Measurements from ENCODE around the gene PTPN12. TPM values are rescaled to one million over a fixed set of nuclear protein-coding genes. Genes with fewer than 3 reads are reported as not detected.

PTPN12 gene
- total and polyA plus RNA-seq, 2 donors (not counting 1 experiment from before 2014, with no cell fraction given), result 18.0 to 78.8 TPM

DNA sequence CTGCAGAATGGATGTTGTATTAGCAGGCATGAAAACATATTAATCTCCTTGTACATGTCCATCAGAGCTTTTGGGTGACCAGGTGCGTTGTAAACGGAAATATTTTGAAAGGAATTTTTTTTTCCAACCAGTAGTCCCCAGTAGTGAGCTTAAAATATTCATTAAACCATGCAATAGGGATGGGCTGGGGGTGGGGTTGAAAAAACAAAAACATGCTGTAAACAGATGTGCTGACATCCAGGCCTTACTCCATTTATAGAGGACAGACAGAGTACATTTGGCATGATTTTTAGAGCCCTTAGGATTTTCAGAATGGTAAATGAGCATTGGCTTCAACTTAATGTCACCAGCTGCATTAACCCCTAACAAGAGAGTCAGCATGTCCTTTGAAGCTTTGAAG lies 50.2 kb downstream of the PTPN12 start:
- no peaks in the 10 kb centered on the region for H3K79me2 ChIP-seq (ENCODE audit: control insufficient read depth, insufficient read depth, low read length)
- H3K4me2 ChIP-seq (replicated peaks; ENCODE audit: low read depth, low read length, poor library complexity, severe bottlenecking), result no peak overlapping the region
- H3K9ac ChIP-seq (ENCODE audit: low read length), result no peak overlapping the region
- no peaks in the 10 kb centered on the region for H3K27me3 Mint-ChIP-seq
- DNase-seq (no peak), ATAC-seq (ENCODE audit: low read depth) (no peak)
- TF ChIP-seq, protein P1, sequence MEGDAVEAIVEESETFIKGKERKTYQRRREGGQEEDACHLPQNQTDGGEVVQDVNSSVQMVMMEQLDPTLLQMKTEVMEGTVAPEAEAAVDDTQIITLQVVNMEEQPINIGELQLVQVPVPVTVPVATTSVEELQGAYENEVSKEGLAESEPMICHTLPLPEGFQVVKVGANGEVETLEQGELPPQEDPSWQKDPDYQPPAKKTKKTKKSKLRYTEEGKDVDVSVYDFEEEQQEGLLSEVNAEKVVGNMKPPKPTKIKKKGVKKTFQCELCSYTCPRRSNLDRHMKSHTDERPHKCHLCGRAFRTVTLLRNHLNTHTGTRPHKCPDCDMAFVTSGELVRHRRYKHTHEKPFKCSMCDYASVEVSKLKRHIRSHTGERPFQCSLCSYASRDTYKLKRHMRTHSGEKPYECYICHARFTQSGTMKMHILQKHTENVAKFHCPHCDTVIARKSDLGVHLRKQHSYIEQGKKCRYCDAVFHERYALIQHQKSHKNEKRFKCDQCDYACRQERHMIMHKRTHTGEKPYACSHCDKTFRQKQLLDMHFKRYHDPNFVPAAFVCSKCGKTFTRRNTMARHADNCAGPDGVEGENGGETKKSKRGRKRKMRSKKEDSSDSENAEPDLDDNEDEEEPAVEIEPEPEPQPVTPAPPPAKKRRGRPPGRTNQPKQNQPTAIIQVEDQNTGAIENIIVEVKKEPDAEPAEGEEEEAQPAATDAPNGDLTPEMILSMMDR (IDR thresholded peaks at IDR 0.05), result no peak
- TF ChIP-seq EZH2 (IDR thresholded peaks at IDR 0.05; ENCODE audit: borderline replicate concordance, insufficient read depth, low read depth, low read length, poor library complexity, severe bottlenecking), result no peak
- no peak overlapping the region for H3K27ac Mint-ChIP-seq
- peaks cover 0 to 7% of the 10 kb centered on the region in 2 experiments for H3K36me3 ChIP-seq (replicated peaks in 1 of 2; ENCODE audit: control extremely low read depth in 1 of 2, control insufficient read depth in 1 of 2, extremely low read depth in 1 of 2, insufficient read depth in 2 of 2, low read length in 1 of 2)
- no peaks in the 10 kb centered on the region for H3K9me3 ChIP-seq (ENCODE audit: control extremely low read depth in 1 of 3, control insufficient read depth in 2 of 3, insufficient read depth in 1 of 3, low read length in 2 of 3)
- H3K9me3 Mint-ChIP-seq (ENCODE audit: insufficient read depth), result no peaks in the 10 kb centered on the region
- H3K4me3 Mint-ChIP-seq, result no peak overlapping the region
- H3K4me1 ChIP-seq (ENCODE audit: control insufficient read depth in 2 of 2, insufficient read depth in 2 of 2, low read length in 2 of 2), result no peaks in the 10 kb centered on the region
- no peak overlapping the region for H2AFZ ChIP-seq (ENCODE audit: insufficient read depth, low read depth, low read length, poor library complexity, severe bottlenecking)
- no CpG with 5 or more reads among the region's 2 CpGs for WGBS (ENCODE audit: insufficient coverage)
- H3K4me1 Mint-ChIP-seq, result no peaks in the 10 kb centered on the region
- intact Hi-C loops (cut with micrococcal nuclease), result no loop called here
- ChIA-PET POLR2A (no interaction called here), CTCF (interaction anchor here (0.9 kb wide), 1 partner anchor 218 kb away, joined by 3 read pairs; no protein-coding TSS in a partner anchor)
- no peaks in the 10 kb centered on the region for H3K27me3 ChIP-seq (replicated peaks in 1 of 4; ENCODE audit: control extremely low read depth in 1 of 4, control insufficient read depth in 3 of 4, insufficient read depth in 4 of 4, low read length in 3 of 4)
- H3K27ac ChIP-seq (ENCODE audit: low read length in 2 of 2), result no peak overlapping the region
- H3K4me3 ChIP-seq (ENCODE audit: control extremely low read depth in 1 of 5, extremely low read depth in 1 of 5, insufficient read depth in 1 of 5, low read depth in 2 of 5, low read length in 4 of 5), result no peak overlapping the region
- H4K20me1 ChIP-seq (ENCODE audit: control insufficient read depth, insufficient read depth, low read length, poor library complexity, severe bottlenecking), result no peaks in the 10 kb centered on the region

DNA sequence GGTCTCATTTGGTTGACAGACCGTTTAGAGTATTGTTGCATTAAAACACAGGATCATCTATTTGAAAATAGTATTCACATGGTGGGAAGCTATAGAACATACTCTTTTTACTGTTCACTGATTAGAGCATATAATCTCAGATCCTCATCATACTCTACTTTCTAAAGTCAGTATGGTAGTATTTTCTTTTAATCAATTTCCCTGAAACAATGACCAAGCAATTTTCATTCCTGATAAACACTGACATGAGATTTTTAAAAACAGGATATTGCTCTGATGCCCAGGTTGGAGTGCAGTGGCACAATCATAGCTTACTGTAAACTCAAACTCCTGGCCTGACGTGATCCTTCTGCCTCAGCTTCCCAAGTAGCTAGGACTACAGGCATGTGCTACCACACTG lies 63.9 kb downstream of the PTPN12 start:
- Histone ChIP-seq H3K9me3 (ENCODE audit: control extremely low read depth in 1 of 3, control insufficient read depth in 2 of 3, insufficient read depth in 1 of 3, low read length in 2 of 3) (no peaks in the 10 kb centered on the region), H3K4me3 (ENCODE audit: control extremely low read depth in 1 of 5, extremely low read depth in 1 of 5, insufficient read depth in 1 of 5, low read depth in 2 of 5, low read length in 4 of 5) (no peak overlapping the region), H3K27ac (ENCODE audit: low read length in 2 of 2) (no peak overlapping the region), H3K79me2 (ENCODE audit: control insufficient read depth, insufficient read depth, low read length) (no peaks in the 10 kb centered on the region), H3K4me1 (ENCODE audit: control insufficient read depth in 2 of 2, insufficient read depth in 2 of 2, low read length in 2 of 2) (no peaks in the 10 kb centered on the region), H3K36me3 (replicated peaks in 1 of 2; ENCODE audit: control extremely low read depth in 1 of 2, control insufficient read depth in 1 of 2, extremely low read depth in 1 of 2, insufficient read depth in 2 of 2, low read length in 1 of 2) (peaks cover 0 to 10% of the 10 kb centered on the region in 2 experiments), H4K20me1 (ENCODE audit: control insufficient read depth, insufficient read depth, low read length, poor library complexity, severe bottlenecking) (no peaks in the 10 kb centered on the region), H3K27me3 (replicated peaks in 1 of 4; ENCODE audit: control extremely low read depth in 1 of 4, control insufficient read depth in 3 of 4, insufficient read depth in 4 of 4, low read length in 3 of 4) (no peaks in the 10 kb centered on the region), H3K4me2 (replicated peaks; ENCODE audit: low read depth, low read length, poor library complexity, severe bottlenecking) (no peak overlapping the region), H2AFZ (ENCODE audit: insufficient read depth, low read depth, low read length, poor library complexity, severe bottlenecking) (no peak overlapping the region), H3K9ac (ENCODE audit: low read length) (no peak overlapping the region)
- Mint-ChIP-seq H3K27ac (no peak overlapping the region), H3K9me3 (ENCODE audit: insufficient read depth) (no peaks in the 10 kb centered on the region), H3K4me3 (no peak overlapping the region), H3K27me3 (no peaks in the 10 kb centered on the region), H3K4me1 (no peaks in the 10 kb centered on the region)
- no peak for ATAC-seq (ENCODE audit: low read depth)
- ChIA-PET CTCF (interaction anchor here (1.2 to 1.5 kb wide), 2 partner anchors 50 to 56 kb away, joined by 3 read pairs; no protein-coding TSS in a partner anchor), POLR2A (no interaction called here)
- TF ChIP-seq, protein P1 (IDR thresholded peaks at IDR 0.05), result no peak
- no peak for TF ChIP-seq EZH2 (IDR thresholded peaks at IDR 0.05; ENCODE audit: borderline replicate concordance, insufficient read depth, low read depth, low read length, poor library complexity, severe bottlenecking)
- intact Hi-C loops (cut with micrococcal nuclease), result loop anchor here (5.0 to 10.0 kb wide), 2 partner anchors 49 to 236 kb away; no protein-coding TSS in a partner anchor
- 100% methylated on average over 1 of the region's 2 CpGs for WGBS (ENCODE audit: insufficient coverage)
- DNase-seq, result no peak

All from B cell (primary cell).